Measurements from ENCODE around the gene CDHR3. TPM values are rescaled to one million over a fixed set of nuclear protein-coding genes. Genes with fewer than 3 reads are reported as not detected.

Gene CDHR3
- total and polyA plus RNA-seq, 4 donors = 10.5 to 80.3 (median 36.0) TPM

DNA sequence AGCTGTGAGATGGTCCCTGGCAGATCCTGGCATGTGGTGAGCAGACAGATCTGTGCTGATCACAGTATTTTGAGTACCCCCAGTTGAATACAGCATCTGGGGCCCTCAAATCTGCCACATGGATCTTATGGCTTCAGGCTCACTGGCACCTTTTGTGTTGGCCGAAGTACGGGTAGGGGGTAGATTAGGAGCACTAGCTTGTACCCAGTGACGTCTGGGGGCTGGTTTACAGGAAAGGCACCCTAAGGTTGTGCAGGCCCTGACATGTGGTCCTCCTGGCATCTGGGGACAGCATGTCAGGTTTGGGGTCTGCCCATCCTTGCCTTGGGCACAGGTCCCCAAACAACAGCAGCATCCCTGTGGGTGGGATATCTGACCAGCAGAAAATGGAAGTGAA lies 95.9 kb downstream of the CDHR3 start:
- ATAC-seq (ENCODE audit: insufficient read depth, low FRiP score) (no peak), DNase-seq (no peak)
- WGBS, 2 donors = 96 to 97% methylated on average over 3 of the region's 3 CpGs
- TF ChIP-seq, protein P1, sequence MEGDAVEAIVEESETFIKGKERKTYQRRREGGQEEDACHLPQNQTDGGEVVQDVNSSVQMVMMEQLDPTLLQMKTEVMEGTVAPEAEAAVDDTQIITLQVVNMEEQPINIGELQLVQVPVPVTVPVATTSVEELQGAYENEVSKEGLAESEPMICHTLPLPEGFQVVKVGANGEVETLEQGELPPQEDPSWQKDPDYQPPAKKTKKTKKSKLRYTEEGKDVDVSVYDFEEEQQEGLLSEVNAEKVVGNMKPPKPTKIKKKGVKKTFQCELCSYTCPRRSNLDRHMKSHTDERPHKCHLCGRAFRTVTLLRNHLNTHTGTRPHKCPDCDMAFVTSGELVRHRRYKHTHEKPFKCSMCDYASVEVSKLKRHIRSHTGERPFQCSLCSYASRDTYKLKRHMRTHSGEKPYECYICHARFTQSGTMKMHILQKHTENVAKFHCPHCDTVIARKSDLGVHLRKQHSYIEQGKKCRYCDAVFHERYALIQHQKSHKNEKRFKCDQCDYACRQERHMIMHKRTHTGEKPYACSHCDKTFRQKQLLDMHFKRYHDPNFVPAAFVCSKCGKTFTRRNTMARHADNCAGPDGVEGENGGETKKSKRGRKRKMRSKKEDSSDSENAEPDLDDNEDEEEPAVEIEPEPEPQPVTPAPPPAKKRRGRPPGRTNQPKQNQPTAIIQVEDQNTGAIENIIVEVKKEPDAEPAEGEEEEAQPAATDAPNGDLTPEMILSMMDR (IDR thresholded peaks at IDR 0.05; ENCODE audit: control extremely low read depth, extremely low read depth) = no peak
- Histone ChIP-seq H3K27ac (ENCODE audit: low read depth in 1 of 2, low read length in 1 of 2) (no peak overlapping the region), H3K9me3 (ENCODE audit: control insufficient read depth in 4 of 4, insufficient read depth in 3 of 4, low read length in 3 of 4) (no peaks in the 10 kb centered on the region), H3K9ac (ENCODE audit: insufficient read depth in 1 of 2, low read length in 2 of 2) (no peak overlapping the region), H3K27me3 (ENCODE audit: control insufficient read depth in 3 of 3, insufficient read depth in 3 of 3, low read length in 2 of 3) (no peaks in the 10 kb centered on the region), H3K4me3 (no peak overlapping the region), H3K4me1 (ENCODE audit: control insufficient read depth in 5 of 5, insufficient read depth in 5 of 5, low read length in 5 of 5) (peaks cover 0 to 9% (median 0%) of the 10 kb centered on the region in 5 donors), H3K36me3 (ENCODE audit: control insufficient read depth in 4 of 4, insufficient read depth in 4 of 4, low read length in 4 of 4) (no peaks in the 10 kb centered on the region)

DNA sequence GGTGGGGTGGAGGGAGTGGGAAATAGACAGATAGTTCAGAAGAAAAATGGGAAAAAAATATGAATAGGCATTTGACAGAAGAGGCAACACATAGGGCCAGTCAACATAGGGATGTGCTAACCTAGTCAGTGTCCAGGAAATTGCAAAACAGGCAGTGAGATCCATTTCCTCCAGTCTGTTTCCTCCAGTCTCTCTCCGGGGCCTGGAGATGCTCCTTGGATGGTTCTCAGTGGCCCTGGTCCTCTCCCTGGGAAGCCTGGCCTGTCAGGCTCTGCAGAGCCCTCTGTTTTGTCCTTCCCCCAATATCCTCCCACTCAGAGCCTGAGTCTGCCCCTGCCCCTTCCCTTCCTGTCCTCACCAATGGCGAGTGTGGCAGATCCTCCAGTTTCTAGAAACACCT lies 96.5 kb downstream of the CDHR3 start:
- DNase-seq = no peak
- no peaks in the 10 kb centered on the region for H3K27me3 ChIP-seq (ENCODE audit: control insufficient read depth in 3 of 3, insufficient read depth in 3 of 3, low read length in 2 of 3)
- H3K36me3 ChIP-seq (ENCODE audit: control insufficient read depth in 4 of 4, insufficient read depth in 4 of 4, low read length in 4 of 4) = no peaks in the 10 kb centered on the region
- no peak overlapping the region for H3K4me3 ChIP-seq
- TF ChIP-seq, protein P1 (IDR thresholded peaks at IDR 0.05; ENCODE audit: control extremely low read depth, extremely low read depth) = no peak
- H3K4me1 ChIP-seq (ENCODE audit: control insufficient read depth in 5 of 5, insufficient read depth in 5 of 5, low read length in 5 of 5) = peaks cover 0 to 9% (median 4%) of the 10 kb centered on the region in 5 donors
- no peak for ATAC-seq (ENCODE audit: insufficient read depth, low FRiP score)
- no peak overlapping the region for H3K27ac ChIP-seq (ENCODE audit: low read depth in 1 of 2, low read length in 1 of 2)
- H3K9ac ChIP-seq (ENCODE audit: insufficient read depth in 1 of 2, low read length in 2 of 2) = no peak overlapping the region
- WGBS, 2 donors = 32 to 57% methylated on average over 2 of the region's 2 CpGs
- H3K9me3 ChIP-seq (ENCODE audit: control insufficient read depth in 4 of 4, insufficient read depth in 3 of 4, low read length in 3 of 4) = no peaks in the 10 kb centered on the region

DNA sequence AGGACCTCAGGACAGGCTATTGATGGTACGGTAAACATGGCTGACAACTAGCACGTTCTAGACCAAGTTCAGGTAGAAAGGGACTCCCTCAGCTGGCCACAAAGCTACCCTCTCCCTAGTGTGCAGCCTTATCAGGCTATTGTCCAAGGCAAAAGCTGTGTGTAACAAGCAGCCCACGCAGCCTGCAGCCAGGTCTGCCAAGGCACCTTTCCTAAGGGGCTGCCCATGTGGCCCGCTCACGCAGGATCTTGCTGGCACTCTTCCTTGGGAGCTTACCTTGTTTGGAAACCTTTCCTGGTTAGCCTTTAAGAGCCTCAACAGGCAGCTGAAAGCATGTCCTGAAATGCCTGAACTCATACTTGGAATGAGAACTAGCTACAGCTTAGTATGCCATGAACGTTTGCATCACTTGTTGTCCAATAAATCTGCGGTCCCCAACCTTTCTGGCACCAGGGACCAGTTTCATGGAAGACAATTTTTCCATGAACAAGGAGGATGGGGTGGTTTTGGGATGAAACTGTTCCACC lies 97.4 kb downstream of the CDHR3 start:
- Histone ChIP-seq H3K27ac (ENCODE audit: low read depth in 1 of 2, low read length in 1 of 2) (no peak overlapping the region), H3K36me3 (ENCODE audit: control insufficient read depth in 4 of 4, insufficient read depth in 4 of 4, low read length in 4 of 4) (no peaks in the 10 kb centered on the region), H3K4me1 (ENCODE audit: control insufficient read depth in 5 of 5, insufficient read depth in 5 of 5, low read length in 5 of 5) (peaks cover 0 to 16% (median 13%) of the 10 kb centered on the region in 5 donors), H3K9ac (ENCODE audit: insufficient read depth in 1 of 2, low read length in 2 of 2) (no peak overlapping the region), H3K27me3 (ENCODE audit: control insufficient read depth in 3 of 3, insufficient read depth in 3 of 3, low read length in 2 of 3) (no peaks in the 10 kb centered on the region), H3K9me3 (ENCODE audit: control insufficient read depth in 4 of 4, insufficient read depth in 3 of 4, low read length in 3 of 4) (no peaks in the 10 kb centered on the region), H3K4me3 (no peak overlapping the region)
- ATAC-seq (ENCODE audit: insufficient read depth, low FRiP score) (no peak), DNase-seq (no peak)
- 80 to 95% methylated on average over 7 of the region's 7 CpGs for WGBS, 2 donors
- TF ChIP-seq, protein P1 (IDR thresholded peaks at IDR 0.05; ENCODE audit: control extremely low read depth, extremely low read depth) = no peak
